NCI-H2029 treated with DMSO at 0.1 percent for 48 hours (cell line): ENCODE results near the gene KCNQ1.

Source experiments
- DNase-seq: peaks from one replicate; lab custom pipeline; 2025; lab: John Stamatoyannopoulos, UW

Gene KCNQ1

GRCh38 chr11:2837651-2838050, 392.8 kb downstream of the KCNQ1 start:
- no peak for DNase-seq

GRCh38 chr11:2838091-2838490, 393.3 kb downstream of the KCNQ1 start:
- no peak for DNase-seq

GRCh38 chr11:2838676-2839294, 394.0 kb downstream of the KCNQ1 start:
- no peak for DNase-seq

- DNase-seq: no peak
Measured at GRCh38 chr11:2839395-2839943, 394.7 kb downstream of the KCNQ1 start.

- no peak for DNase-seq
Measured at GRCh38 chr11:2841411-2842190, 396.8 kb downstream of the KCNQ1 start.

GRCh38 chr11:2842876-2843275, 398.1 kb downstream of the KCNQ1 start:
- DNase-seq: no peak

- DNase-seq: no peak
Measured at GRCh38 chr11:2843551-2843950, 398.7 kb downstream of the KCNQ1 start.

- DNase-seq: no peak
Measured at GRCh38 chr11:2844116-2844842, 399.5 kb downstream of the KCNQ1 start.

- no peak for DNase-seq
Measured at GRCh38 chr11:2844996-2845395, 400.2 kb downstream of the KCNQ1 start.

- no peak for DNase-seq
Measured at GRCh38 chr11:2846056-2846455, 401.2 kb downstream of the KCNQ1 start.

- no peak for DNase-seq
Measured at GRCh38 chr11:2846470-2846869, 401.7 kb downstream of the KCNQ1 start.

GRCh38 chr11:2847561-2847960, 402.8 kb downstream of the KCNQ1 start:
- DNase-seq: no peak

- no peak for DNase-seq
Measured at GRCh38 chr11:2848497-2848896, 403.7 kb downstream of the KCNQ1 start.

- no peak for DNase-seq
Measured at GRCh38 chr11:2849994-2850770, 405.4 kb downstream of the KCNQ1 start.

- DNase-seq: no peak
Measured at GRCh38 chr11:2853401-2853800, 408.6 kb downstream of the KCNQ1 start.

- no peak for DNase-seq
Measured at GRCh38 chr11:2853997-2854560, 409.3 kb downstream of the KCNQ1 start.

- no peak for DNase-seq
Measured at GRCh38 chr11:2855162-2855561, 410.4 kb downstream of the KCNQ1 start.

- DNase-seq: no peak
Measured at GRCh38 chr11:2857276-2857675, 412.5 kb downstream of the KCNQ1 start.

- DNase-seq: no peak
Measured at GRCh38 chr11:2857918-2858317, 413.1 kb downstream of the KCNQ1 start.

GRCh38 chr11:2858995-2859698, 414.3 kb downstream of the KCNQ1 start:
- no peak for DNase-seq

- no peak for DNase-seq
Measured at GRCh38 chr11:2859699-2860037, 414.9 kb downstream of the KCNQ1 start.
